ENCODE measurements around the gene LSM7. TPM values are rescaled to one million over a fixed set of nuclear protein-coding genes. Genes with fewer than 3 reads are reported as not detected.

Gene LSM7
- total and polyA plus RNA-seq, 2 of the 13 experiments (the other 11 are each of a cell fraction or from before 2014, with no cell fraction given): 140 to 205 TPM

DNA sequence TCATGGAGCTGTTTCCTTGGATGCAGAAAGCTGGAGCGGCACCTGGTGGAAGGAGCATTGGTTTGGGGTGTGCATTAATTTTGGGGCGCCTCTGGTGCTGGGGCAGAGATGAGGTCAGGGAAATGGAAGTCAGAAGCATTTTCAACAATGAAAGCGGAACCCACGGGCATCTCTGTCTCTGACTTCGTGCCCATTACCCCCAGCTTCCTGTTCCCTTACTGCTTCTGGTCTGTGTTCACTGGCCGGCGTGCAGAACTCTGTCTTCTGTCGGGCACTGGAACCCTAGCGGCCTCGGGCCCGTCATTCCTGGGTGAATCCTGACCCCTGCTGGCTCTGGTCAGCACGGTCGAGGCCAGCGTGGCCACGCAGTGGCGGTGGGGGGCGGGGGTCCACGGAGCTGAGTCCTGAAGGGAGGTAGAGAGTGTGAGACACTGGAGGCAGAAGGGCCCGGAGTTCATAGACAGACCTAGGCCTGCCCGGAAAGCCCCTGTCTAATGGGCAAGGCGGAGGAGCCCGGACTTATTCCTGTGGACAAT, 12.5 kb downstream of the LSM7 start (continued):
- TF ChIP-seq FOSL1 (CRISPR knock-in tag; IDR thresholded peaks at IDR 0.05; ENCODE audit: borderline replicate concordance) (no peak), UBTF (CRISPR knock-in tag; IDR thresholded peaks at IDR 0.05) (peak; percentile 52; the same call in 1 of the 2 replicates), MEF2D (CRISPR knock-in tag; IDR thresholded peaks at IDR 0.05) (no peak), ZNF224 (CRISPR knock-in tag; IDR thresholded peaks at IDR 0.05) (no peak), HNF1A (IDR thresholded peaks at IDR 0.05; ENCODE audit: low read depth) (no peak), HNF1A (CRISPR knock-in tag; IDR thresholded peaks at IDR 0.05; ENCODE audit: borderline replicate concordance) (no peak), STAT5B (CRISPR knock-in tag; IDR thresholded peaks at IDR 0.05) (no peak), MLX (CRISPR knock-in tag; IDR thresholded peaks at IDR 0.05) (no peak), NR0B2 (CRISPR knock-in tag; IDR thresholded peaks at IDR 0.05) (no peak; the same call in 1 of the 2 replicates), HNRNPK (IDR thresholded peaks at IDR 0.05; ENCODE audit: low read depth, low read length, poor library complexity, severe bottlenecking) (no peak), TEAD3 (CRISPR knock-in tag; optimal IDR thresholded peaks at IDR 0.05; ENCODE audit: borderline replicate concordance) (no peak), AGO1 (IDR thresholded peaks at IDR 0.05; ENCODE audit: low read depth, low read length, poor library complexity, severe bottlenecking) (peak; percentile 69), KAT7 (CRISPR knock-in tag; IDR thresholded peaks at IDR 0.05; ENCODE audit: borderline replicate concordance) (0 out of 2 replicates have a peak, but pooled peaks have one; percentile 37), ZNF446 (CRISPR knock-in tag; IDR thresholded peaks at IDR 0.05) (no peak), NFE2L1 (CRISPR knock-in tag; IDR thresholded peaks at IDR 0.05; ENCODE audit: borderline replicate concordance) (no peak), ATRX (CRISPR knock-in tag; IDR thresholded peaks at IDR 0.05; ENCODE audit: borderline replicate concordance) (no peak)
- TF ChIP-seq, protein P1, sequence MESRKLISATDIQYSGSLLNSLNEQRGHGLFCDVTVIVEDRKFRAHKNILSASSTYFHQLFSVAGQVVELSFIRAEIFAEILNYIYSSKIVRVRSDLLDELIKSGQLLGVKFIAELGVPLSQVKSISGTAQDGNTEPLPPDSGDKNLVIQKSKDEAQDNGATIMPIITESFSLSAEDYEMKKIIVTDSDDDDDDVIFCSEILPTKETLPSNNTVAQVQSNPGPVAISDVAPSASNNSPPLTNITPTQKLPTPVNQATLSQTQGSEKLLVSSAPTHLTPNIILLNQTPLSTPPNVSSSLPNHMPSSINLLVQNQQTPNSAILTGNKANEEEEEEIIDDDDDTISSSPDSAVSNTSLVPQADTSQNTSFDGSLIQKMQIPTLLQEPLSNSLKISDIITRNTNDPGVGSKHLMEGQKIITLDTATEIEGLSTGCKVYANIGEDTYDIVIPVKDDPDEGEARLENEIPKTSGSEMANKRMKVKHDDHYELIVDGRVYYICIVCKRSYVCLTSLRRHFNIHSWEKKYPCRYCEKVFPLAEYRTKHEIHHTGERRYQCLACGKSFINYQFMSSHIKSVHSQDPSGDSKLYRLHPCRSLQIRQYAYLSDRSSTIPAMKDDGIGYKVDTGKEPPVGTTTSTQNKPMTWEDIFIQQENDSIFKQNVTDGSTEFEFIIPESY (CRISPR knock-in tag; IDR thresholded peaks at IDR 0.05): peak; percentile 81
- TF ChIP-seq, protein P2, sequence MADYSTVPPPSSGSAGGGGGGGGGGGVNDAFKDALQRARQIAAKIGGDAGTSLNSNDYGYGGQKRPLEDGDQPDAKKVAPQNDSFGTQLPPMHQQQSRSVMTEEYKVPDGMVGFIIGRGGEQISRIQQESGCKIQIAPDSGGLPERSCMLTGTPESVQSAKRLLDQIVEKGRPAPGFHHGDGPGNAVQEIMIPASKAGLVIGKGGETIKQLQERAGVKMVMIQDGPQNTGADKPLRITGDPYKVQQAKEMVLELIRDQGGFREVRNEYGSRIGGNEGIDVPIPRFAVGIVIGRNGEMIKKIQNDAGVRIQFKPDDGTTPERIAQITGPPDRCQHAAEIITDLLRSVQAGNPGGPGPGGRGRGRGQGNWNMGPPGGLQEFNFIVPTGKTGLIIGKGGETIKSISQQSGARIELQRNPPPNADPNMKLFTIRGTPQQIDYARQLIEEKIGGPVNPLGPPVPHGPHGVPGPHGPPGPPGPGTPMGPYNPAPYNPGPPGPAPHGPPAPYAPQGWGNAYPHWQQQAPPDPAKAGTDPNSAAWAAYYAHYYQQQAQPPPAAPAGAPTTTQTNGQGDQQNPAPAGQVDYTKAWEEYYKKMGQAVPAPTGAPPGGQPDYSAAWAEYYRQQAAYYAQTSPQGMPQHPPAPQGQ (CRISPR knock-in tag; IDR thresholded peaks at IDR 0.05; ENCODE audit: borderline replicate concordance): no peak

All from HepG2 (cell line).